ENCODE data around the gene SPNS3.

DNA sequence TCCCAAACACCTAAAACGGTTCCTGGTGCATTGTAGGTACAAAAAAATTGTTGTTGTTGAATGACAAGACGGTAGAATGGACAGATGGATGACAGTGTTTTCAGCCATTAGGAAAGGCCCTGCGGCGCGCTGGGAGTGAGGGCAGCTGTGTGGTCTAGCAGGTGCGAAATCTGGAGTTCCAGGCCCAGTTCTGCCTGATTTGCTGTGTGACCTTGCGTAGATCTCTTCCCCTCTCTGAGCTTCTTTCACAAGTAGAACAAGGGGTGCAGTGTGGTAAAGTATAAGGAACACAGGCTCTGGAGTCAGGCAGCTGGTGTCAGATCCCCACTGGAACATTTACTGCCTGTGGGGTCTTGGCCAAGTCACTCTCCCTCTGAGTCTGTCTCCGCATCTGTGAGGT, 90.2 kb downstream of the SPNS3 start:
- TF ChIP-seq, protein P1, sequence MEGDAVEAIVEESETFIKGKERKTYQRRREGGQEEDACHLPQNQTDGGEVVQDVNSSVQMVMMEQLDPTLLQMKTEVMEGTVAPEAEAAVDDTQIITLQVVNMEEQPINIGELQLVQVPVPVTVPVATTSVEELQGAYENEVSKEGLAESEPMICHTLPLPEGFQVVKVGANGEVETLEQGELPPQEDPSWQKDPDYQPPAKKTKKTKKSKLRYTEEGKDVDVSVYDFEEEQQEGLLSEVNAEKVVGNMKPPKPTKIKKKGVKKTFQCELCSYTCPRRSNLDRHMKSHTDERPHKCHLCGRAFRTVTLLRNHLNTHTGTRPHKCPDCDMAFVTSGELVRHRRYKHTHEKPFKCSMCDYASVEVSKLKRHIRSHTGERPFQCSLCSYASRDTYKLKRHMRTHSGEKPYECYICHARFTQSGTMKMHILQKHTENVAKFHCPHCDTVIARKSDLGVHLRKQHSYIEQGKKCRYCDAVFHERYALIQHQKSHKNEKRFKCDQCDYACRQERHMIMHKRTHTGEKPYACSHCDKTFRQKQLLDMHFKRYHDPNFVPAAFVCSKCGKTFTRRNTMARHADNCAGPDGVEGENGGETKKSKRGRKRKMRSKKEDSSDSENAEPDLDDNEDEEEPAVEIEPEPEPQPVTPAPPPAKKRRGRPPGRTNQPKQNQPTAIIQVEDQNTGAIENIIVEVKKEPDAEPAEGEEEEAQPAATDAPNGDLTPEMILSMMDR (IDR thresholded peaks at IDR 0.05; ENCODE audit: low read length), result no peak
- no peak for TF ChIP-seq EZH2 (IDR thresholded peaks at IDR 0.05; ENCODE audit: borderline replicate concordance, low read length)

All from OCI-LY1 (cell line).